Measurements from ENCODE around the gene TRAF3IP1.

- no peak for TF ChIP-seq CTCF (IDR thresholded peaks at IDR 0.05)
- TF ChIP-seq POLR2A (IDR thresholded peaks at IDR 0.05), result no peak
Measured at GRCh38 chr2:238389988-238390589, 69.8 kb downstream of the TRAF3IP1 start.

All from uterus (tissue), 2 donors.